NCI-H2081 treated with DMSO at 0.1 percent for 48 hours (cell line): ENCODE measurements around the gene COL23A1.

ENCODE experiments used
- DNase-seq: peaks from one replicate; lab custom pipeline; 2025; lab: John Stamatoyannopoulos, UW

Gene COL23A1

GRCh38 chr5:178357121-178357521 lies 233.1 kb downstream of the COL23A1 start:
- DNase-seq = no peak

- DNase-seq = no peak
Measured at GRCh38 chr5:178356431-178356872, 233.7 kb downstream of the COL23A1 start.

GRCh38 chr5:178355671-178356070 lies 234.5 kb downstream of the COL23A1 start:
- DNase-seq = no peak

- DNase-seq = no peak
Measured at GRCh38 chr5:178353461-178353860, 236.7 kb downstream of the COL23A1 start.

- DNase-seq = no peak
Measured at GRCh38 chr5:178352035-178352349, 238.2 kb downstream of the COL23A1 start.

- DNase-seq = no peak
Measured at GRCh38 chr5:178351221-178352034, 238.8 kb downstream of the COL23A1 start.

GRCh38 chr5:178350361-178351220 lies 239.6 kb downstream of the COL23A1 start:
- DNase-seq = no peak

GRCh38 chr5:178349625-178350353 lies 240.4 kb downstream of the COL23A1 start:
- no peak for DNase-seq

- DNase-seq = no peak
Measured at GRCh38 chr5:178349075-178349511, 241.1 kb downstream of the COL23A1 start.

- DNase-seq = no peak
Measured at GRCh38 chr5:178348356-178349074, 241.7 kb downstream of the COL23A1 start.

GRCh38 chr5:178347956-178348355 lies 242.2 kb downstream of the COL23A1 start:
- no peak for DNase-seq

GRCh38 chr5:178346607-178347334 lies 243.4 kb downstream of the COL23A1 start:
- DNase-seq = no peak

GRCh38 chr5:178343306-178343705 lies 246.9 kb downstream of the COL23A1 start:
- DNase-seq = no peak

GRCh38 chr5:178341851-178342140 lies 248.4 kb downstream of the COL23A1 start:
- no peak for DNase-seq

GRCh38 chr5:178341091-178341850 lies 248.9 kb downstream of the COL23A1 start:
- DNase-seq = no peak

- DNase-seq = no peak
Measured at GRCh38 chr5:178340637-178341036, 249.6 kb downstream of the COL23A1 start.

- DNase-seq = no peak
Measured at GRCh38 chr5:178340187-178340586, 250.0 kb downstream of the COL23A1 start.

GRCh38 chr5:178339272-178339671 lies 250.9 kb downstream of the COL23A1 start:
- no peak for DNase-seq

GRCh38 chr5:178338750-178339144 lies 251.4 kb downstream of the COL23A1 start:
- no peak for DNase-seq

GRCh38 chr5:178338126-178338749 lies 252.0 kb downstream of the COL23A1 start:
- DNase-seq = no peak
